Jurkat, Clone E6-1 (cell line): ENCODE measurements around the gene DLG1.
A peak's percentile ranks its signal among the peaks of the same experiment; 100 is the strongest.

Experiments
- DNase-seq: peaks from one replicate; pipeline ENCODE4 v3.0.0-alpha.2; 2011; ENCODE audit warnings: low read depth, low spot score
- H3K4me3 ChIP-seq: 2 replicates; pipeline ENCODE4 v1.5.1; 2011; ENCODE audit warnings: mild to moderate bottlenecking, low read length, control low read depth, moderate library complexity

DLG1 gene

DNA sequence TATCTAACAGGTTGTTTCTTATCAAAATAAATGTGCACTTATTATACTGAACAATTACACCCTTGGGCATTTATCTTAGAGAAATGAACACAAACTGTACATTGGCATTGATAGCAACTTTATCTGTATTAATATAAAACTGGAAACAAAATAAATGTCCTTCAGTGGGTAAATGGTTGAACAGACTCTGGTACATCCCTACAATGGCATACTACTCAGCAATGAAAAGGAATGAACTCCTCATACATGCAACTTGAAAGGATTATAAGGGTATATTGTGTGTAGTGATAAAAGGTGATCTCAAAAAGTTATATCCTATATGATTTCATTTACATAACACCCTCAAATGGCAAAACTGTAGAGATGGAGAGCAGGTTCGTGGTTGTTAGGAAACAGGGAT lies 23.7 kb upstream of the DLG1 start:
- no peak for DNase-seq
- H3K4me3 ChIP-seq = no peak overlapping the region

GRCh38 chr3:197320582-197320981 lies 22.2 kb upstream of the DLG1 start:
- DNase-seq = no peak
- H3K4me3 ChIP-seq = no peak overlapping the region

DNA sequence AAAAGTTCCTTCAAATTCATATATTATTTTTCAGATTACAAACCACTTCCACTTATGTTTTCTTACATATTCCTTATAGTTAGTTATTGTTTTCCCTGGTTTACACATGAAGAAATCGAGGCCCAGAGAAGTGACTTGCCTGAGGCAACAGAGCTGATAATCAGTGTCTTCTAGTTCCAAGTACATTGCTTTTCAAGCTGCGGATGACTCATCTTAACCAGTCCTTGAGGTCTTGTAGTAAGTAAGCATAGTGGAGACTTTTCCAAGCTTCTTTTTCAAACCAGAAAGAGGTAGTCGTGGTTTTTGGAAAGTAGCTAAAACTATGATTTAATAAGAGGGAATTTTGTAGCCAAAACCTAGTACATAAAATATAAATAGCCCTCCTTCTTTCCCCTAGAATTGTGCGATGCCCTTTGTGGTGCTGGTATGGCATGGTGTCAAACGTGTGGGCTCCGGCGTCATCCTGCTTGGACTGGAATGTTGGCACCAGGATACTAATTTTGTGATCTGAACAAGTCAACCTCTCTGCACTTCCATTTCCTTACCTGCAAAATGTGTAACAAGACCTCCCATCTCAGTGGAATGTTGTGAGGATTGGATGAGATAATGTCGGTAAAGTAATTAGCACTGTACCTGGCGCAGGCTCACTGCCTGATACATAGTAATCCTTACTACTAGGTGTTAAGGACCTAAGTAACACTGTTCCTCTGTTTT lies 19.0 kb upstream of the DLG1 start:
- H3K4me3 ChIP-seq = no peak overlapping the region
- DNase-seq = no peak

DNA sequence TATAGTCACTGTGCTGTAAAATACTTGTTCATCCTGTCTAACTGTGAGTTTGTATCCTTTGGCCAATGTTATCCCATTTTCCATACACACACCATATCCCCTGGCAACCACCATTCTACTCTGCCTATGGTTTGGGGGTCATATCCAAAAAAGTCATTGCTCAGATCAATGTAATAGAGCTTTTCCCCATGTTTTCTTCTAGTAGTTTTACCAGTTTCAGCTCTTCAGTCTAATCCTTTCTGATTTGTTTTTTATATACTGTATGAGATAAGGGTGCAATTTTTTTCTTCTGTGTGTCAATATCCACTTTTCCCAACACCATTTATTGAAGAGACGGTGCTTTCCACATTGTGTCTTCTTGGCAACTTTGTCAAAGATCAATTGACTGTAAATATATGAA lies 14.0 kb upstream of the DLG1 start:
- no peak for DNase-seq
- H3K4me3 ChIP-seq = no peak overlapping the region

- H3K4me3 ChIP-seq = no peak overlapping the region
- no peak for DNase-seq
These were observed 13.2 kb upstream of the DLG1 start for GRCh38 chr3:197311591-197311990.

GRCh38 chr3:197309528-197310361 lies 11.3 kb upstream of the DLG1 start:
- no peak overlapping the region for H3K4me3 ChIP-seq
- no peak for DNase-seq

DNA sequence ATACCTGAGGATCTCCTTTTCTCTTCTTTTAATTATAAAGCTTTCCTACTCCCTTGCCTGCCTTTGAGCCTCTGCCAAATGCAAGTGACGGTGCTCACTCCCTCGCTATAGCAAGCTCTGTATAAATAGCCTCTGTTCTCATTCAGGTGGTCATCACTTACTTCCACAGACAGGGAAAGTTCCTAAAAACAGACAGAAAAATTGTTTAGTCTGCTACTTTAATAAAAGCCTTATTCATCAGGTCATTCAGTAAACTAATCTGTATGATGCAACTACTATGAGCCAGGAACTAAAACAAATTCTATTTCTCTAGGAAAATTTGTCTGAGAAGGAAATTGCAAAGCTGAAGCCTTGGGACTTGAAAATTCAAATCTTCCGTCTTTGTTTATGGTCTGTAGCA lies 10.2 kb upstream of the DLG1 start:
- no peak for DNase-seq

GRCh38 chr3:197306374-197307086 lies 8.1 kb upstream of the DLG1 start:
- no peak for DNase-seq
- H3K4me3 ChIP-seq = no peak overlapping the region

More for the DNA sequence above, 10.2 kb upstream of the DLG1 start:
- H3K4me3 ChIP-seq = no peak overlapping the region

- no peak overlapping the region for H3K4me3 ChIP-seq
- peak; percentile 78 for DNase-seq
These were observed 7.4 kb upstream of the DLG1 start for GRCh38 chr3:197305854-197306253.

GRCh38 chr3:197303452-197303851 lies 5.0 kb upstream of the DLG1 start:
- no peak for DNase-seq
- H3K4me3 ChIP-seq = no peak overlapping the region

DNA sequence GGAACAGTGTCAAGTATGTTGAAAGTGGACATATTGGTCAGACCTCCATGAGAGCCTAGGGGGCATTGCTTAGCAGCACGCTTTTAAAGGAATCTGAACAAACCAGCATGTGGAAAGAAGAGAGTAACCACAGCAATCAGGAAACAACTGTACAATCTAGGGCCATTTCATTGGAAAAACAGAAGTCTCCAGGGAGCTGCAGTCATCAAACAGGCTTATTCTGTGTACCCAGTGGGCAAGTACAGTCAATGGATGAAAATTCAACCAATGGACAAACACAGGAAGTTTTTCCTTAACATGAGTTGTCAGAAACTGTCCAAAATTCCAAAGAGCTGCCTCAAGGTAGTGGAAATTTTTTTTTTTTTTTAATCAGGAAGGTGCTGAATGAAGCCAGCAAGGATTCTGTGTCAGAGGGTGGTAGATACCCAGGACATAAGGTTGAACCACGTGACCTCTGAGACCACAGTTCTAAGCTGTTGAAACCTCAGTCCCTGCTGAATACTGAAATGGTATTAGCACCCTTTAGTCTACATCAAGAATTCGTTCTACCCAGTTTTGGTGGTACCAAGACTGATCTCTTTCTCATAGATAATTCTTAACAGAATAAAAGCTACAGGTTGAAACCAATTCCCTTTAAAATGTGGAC lies 4.4 kb upstream of the DLG1 start:
- H3K4me3 ChIP-seq = no peak overlapping the region
- no peak for DNase-seq

- DNase-seq = no peak
- no peak overlapping the region for H3K4me3 ChIP-seq
These were observed 3.6 kb upstream of the DLG1 start for GRCh38 chr3:197302033-197302432.

- no peak overlapping the region for H3K4me3 ChIP-seq
- DNase-seq = no peak
These were observed 1.9 kb upstream of the DLG1 start for GRCh38 chr3:197300361-197300760.

- no peak for DNase-seq
- H3K4me3 ChIP-seq = peak overlapping the region; percentile 81
These were observed 788 bp upstream of the DLG1 start for GRCh38 chr3:197298945-197299854.

DNA sequence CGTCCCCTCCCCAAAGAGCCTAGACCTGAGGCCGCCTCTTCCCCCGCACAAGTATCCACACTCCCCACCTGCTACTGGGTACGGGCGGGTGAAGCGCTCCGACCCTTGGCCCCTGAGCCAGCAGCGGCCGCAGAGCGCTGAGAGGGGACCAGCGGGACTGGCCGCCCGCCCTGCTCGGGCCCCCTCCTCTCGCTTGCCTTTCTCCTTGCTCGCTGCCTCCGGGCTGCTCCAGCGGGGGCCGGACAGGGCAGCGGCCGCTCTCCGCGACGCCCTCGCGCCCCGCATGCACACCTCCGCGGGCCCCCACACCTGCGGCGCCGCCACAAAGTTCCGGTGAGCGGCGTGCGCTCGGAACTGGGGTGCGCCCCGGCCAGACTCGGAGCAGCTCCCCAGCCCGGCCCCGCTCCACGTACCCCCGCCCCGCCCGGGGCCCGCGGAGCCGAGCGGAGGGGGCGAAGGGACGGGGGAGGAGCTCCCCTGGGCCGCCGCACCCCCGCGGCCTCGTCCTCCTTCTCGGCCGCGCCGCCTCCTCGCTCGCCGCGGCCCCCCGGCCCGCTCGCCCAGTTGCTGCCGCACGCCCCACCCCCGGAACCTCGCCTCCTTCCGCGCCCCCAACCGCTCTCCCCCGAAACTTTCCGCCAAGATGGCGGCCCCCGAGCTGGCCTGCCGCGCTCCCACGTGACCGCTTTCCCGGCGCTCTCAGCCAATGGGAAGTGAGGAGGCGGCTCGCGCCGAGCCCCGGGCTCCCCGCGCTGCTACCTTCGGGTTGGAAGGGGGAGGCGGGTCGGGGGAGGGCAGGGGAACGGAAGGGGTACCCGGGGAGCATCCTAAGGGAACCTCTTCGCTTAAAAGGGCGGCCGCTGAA lies 704 bp downstream of the DLG1 start:
- DNase-seq = peak; percentile 86
- peak overlapping the region; percentile 81 for H3K4me3 ChIP-seq

DNA sequence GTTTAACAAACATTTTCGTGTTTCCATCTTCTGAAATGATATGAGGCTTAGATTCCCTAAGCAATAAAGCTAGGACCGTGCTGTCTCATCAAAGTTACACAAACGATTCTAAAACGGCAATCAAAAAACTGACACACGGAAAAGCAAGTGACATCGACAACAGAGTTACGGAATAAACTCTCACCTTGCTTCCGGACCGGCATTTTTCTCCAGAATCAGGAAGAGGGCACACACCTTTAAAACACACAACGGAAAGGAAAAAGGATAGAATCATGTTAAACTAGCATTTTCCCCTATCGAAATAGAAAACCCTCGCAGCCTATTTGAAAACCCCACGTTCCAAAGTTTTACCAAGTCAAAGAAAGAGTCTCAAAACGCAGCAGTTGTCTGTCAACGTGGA lies 1.4 kb downstream of the DLG1 start:
- no peak for DNase-seq
- H3K4me3 ChIP-seq = peak overlapping the region; percentile 81

DNA sequence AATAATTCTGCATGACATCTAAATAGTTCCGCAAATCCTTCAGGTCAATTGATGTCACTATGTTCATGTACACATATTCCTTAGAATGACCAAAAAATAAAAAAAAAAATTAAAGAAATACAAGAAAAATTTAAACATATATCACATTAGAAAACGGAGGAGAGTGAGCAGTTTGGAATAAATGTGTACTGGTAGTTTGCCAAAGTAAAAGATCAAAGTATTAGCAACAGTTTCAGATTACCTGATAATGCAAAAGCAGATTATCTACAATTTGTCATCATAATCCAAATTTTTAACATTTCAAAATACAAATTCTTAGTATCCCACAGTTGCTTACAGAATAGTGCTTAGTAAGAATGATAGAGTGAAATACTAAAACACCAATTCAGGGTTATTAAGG lies 1.9 kb downstream of the DLG1 start:
- H3K4me3 ChIP-seq = peak overlapping the region; percentile 81

DNA sequence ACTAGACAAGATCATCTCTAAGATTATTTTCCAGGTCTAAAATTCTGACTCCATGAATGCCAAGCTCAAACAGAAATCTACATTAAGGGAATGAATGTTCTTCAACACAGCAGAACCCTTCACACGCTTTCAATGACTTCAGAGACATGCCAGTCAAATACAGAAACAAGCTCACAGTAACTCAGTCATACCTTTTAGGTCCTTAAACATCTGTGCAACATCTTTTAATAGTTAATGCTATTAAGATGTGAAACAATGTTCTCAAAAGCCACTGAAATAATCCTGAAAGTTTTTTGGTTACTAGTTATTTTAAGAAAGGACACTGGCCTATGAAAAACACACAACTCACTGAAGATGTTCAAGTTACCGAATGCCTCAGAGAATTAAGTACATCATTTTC lies 2.5 kb downstream of the DLG1 start:
- no peak overlapping the region for H3K4me3 ChIP-seq
- no peak for DNase-seq

More for the DNA sequence above, 1.9 kb downstream of the DLG1 start:
- no peak for DNase-seq
